DMS53 treated with DMSO at 0.1 percent for 48 hours (cell line): ENCODE measurements around the gene CEP72.
"Not testable (repeated sequence)": the region's sequence is repeated elsewhere in the genome, so short reads cannot be mapped to it uniquely, and the experiment has no call there.

Experiments
- DNase-seq: peaks from one replicate; lab custom pipeline; 2025; ENCODE audit not compliant: unreplicated experiment; lab: John Stamatoyannopoulos, UW

The CEP72 gene

GRCh38 chr5:696753-697702, 84.9 kb downstream of the CEP72 start:
- not testable (repeated sequence) for DNase-seq
